ENCODE results near the gene SEC14L5. TPM values are rescaled to one million over a fixed set of nuclear protein-coding genes. Genes with fewer than 3 reads are reported as not detected.
A peak's percentile ranks its signal among the peaks of the same experiment; 100 is the strongest.

The SEC14L5 gene
- total and polyA plus RNA-seq, 5 experiments from 2014 or later = not detected

GRCh38 chr16:5015887-5016286 is 57.8 kb downstream of the SEC14L5 start:
- ATAC-seq = no peak
- Mint-ChIP-seq H3K9me3 (no peaks in the 10 kb centered on the region), H3K4me1 (no peaks in the 10 kb centered on the region), H3K27me3 (peaks cover 2 to 7% (median 6%) of the 10 kb centered on the region in 5 donors), H3K27ac (no peak overlapping the region), H3K36me3 (no peaks in the 10 kb centered on the region), H3K4me3 (no peak overlapping the region)
- POLR2A ChIA-PET = no interaction called here
- DNase-seq = no peak

GRCh38 chr16:5016967-5017677 is 59.0 kb downstream of the SEC14L5 start:
- peaks cover 0 to 8% (median 2%) of the 10 kb centered on the region in 5 donors for H3K27me3 Mint-ChIP-seq
- no peaks in the 10 kb centered on the region for H3K36me3 Mint-ChIP-seq
- no peak overlapping the region for H3K27ac Mint-ChIP-seq
- POLR2A ChIA-PET = no interaction called here
- DNase-seq (no peak), ATAC-seq (no peak)
- H3K4me1 Mint-ChIP-seq = no peaks in the 10 kb centered on the region
- no peak overlapping the region for H3K4me3 Mint-ChIP-seq
- no peaks in the 10 kb centered on the region for H3K9me3 Mint-ChIP-seq

DNA sequence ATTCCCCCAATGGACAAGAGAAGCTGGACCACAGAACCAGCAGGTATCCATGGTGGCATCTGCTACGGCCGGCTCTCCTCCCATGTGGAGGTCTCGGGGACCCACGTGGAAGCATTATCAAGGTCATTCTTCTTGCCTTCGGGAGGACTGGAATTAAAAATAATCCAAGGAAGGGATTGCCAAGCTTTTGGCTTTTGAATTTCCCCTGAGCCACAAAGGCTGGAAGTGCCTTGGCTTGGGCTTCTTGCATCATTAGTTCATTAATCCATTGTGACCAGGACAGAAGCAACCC is 59.5 kb downstream of the SEC14L5 start:
- Mint-ChIP-seq H3K36me3 (no peaks in the 10 kb centered on the region), H3K4me1 (no peaks in the 10 kb centered on the region), H3K27me3 (peaks cover 0 to 8% (median 2%) of the 10 kb centered on the region in 5 donors), H3K27ac (no peak overlapping the region), H3K4me3 (no peak overlapping the region), H3K9me3 (no peaks in the 10 kb centered on the region)
- POLR2A ChIA-PET = no interaction called here
- ATAC-seq = no peak
- DNase-seq = no peak

DNA sequence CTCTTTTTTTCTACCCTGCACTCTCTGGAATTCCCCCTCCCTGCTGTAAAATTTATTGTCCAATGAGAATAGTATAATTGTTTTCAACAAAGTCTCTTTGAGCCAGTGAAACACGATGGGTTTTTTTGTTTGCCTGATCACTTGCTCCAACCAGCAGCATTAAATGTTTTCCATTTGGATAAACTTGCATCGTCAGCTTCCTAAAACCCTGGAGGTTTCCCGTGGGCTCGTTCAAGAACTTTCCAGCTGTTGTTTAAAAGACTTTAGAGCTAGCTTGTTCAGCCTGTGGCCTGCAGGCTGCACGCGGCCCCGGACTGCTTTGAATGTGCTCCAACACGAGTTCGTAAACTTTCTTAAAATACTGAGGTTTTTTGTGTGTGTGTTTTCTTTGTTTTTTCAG is 60.7 kb downstream of the SEC14L5 start:
- Mint-ChIP-seq H3K27ac (no peak overlapping the region), H3K27me3 (peaks cover 0 to 8% (median 2%) of the 10 kb centered on the region in 5 donors), H3K4me3 (no peak overlapping the region), H3K4me1 (no peaks in the 10 kb centered on the region), H3K9me3 (no peaks in the 10 kb centered on the region), H3K36me3 (no peaks in the 10 kb centered on the region)
- DNase-seq (no peak), ATAC-seq (no peak)
- POLR2A ChIA-PET = no interaction called here

- POLR2A ChIA-PET = no interaction called here
- Mint-ChIP-seq H3K4me3 (no peak overlapping the region), H3K27ac (no peak overlapping the region), H3K9me3 (no peaks in the 10 kb centered on the region), H3K4me1 (no peaks in the 10 kb centered on the region), H3K27me3 (peaks cover 0 to 8% (median 2%) of the 10 kb centered on the region in 5 donors), H3K36me3 (no peaks in the 10 kb centered on the region)
- no peak for ATAC-seq
- no peak for DNase-seq
These were observed 61.6 kb downstream of the SEC14L5 start for GRCh38 chr16:5019775-5020174.

DNA sequence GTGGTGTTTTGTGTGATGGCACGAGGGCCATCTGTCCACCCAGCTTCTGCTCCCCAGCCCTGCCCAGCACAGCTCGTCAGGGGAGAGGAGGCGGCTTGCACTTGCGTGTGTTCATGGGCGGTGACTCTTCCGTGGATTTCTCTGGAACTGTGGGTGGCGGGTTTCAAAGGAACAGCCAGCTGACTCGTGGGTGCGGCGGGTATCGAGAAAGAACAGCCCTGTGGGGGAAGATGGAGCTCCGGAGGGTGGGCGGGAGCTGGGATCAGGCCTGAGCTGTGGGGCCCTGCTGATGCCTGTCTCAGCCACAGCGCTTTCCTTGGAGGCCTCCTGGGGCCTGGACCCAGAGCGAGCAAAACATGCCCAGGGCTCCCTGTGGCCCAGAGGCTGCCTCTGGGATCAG is 62.4 kb downstream of the SEC14L5 start:
- no peaks in the 10 kb centered on the region for H3K9me3 Mint-ChIP-seq
- H3K36me3 Mint-ChIP-seq = peaks cover 0 to 2% (median 0%) of the 10 kb centered on the region in 3 donors
- peaks cover 0 to 8% (median 2%) of the 10 kb centered on the region in 5 donors for H3K27me3 Mint-ChIP-seq
- no peak for DNase-seq
- H3K4me3 Mint-ChIP-seq = no peak overlapping the region
- POLR2A ChIA-PET = no interaction called here
- H3K4me1 Mint-ChIP-seq = no peaks in the 10 kb centered on the region
- ATAC-seq = no peak
- H3K27ac Mint-ChIP-seq = no peak overlapping the region

- no peak overlapping the region for H3K27ac Mint-ChIP-seq
- POLR2A ChIA-PET = no interaction called here
- H3K36me3 Mint-ChIP-seq = peaks cover 0 to 7% (median 0%) of the 10 kb centered on the region in 3 donors
- H3K4me1 Mint-ChIP-seq = no peaks in the 10 kb centered on the region
- no peaks in the 10 kb centered on the region for H3K9me3 Mint-ChIP-seq
- H3K27me3 Mint-ChIP-seq = peaks cover 0 to 8% (median 2%) of the 10 kb centered on the region in 5 donors
- DNase-seq = no peak
- H3K4me3 Mint-ChIP-seq = no peak overlapping the region
- ATAC-seq = no peak
These were observed 64.4 kb downstream of the SEC14L5 start for GRCh38 chr16:5022521-5022920.

DNA sequence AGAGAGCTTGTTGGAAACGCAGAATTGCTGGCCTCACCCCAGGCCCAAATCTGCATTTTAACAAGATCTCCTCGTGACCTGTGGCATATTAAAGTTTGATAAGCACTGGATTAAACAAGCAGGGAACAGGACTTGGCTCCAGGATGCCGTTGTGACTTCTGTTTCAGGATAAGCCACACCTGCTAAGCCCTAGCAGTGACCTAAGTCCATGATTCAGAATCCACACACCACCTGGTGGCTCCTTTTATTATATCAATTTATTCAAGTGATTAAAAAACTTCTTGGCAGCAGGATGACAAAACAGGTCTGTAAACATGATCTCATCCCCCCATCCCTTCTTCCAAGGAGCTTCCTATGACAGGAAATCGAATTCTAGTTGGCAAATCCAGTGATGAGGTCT is 66.5 kb downstream of the SEC14L5 start:
- POLR2A ChIA-PET = no interaction called here
- H3K9me3 Mint-ChIP-seq = no peaks in the 10 kb centered on the region
- no peak for DNase-seq
- H3K27ac Mint-ChIP-seq = peak overlapping the region in 1 of 10 donors; percentile 24
- peaks cover 0 to 20% (median 0%) of the 10 kb centered on the region in 3 donors for H3K36me3 Mint-ChIP-seq
- ATAC-seq = no peak
- H3K4me1 Mint-ChIP-seq = peaks cover 0 to 4% (median under 1%) of the 10 kb centered on the region in 4 donors
- peaks cover 0 to 7% (median 2%) of the 10 kb centered on the region in 5 donors for H3K27me3 Mint-ChIP-seq
- H3K4me3 Mint-ChIP-seq = no peak overlapping the region

GRCh38 chr16:5025171-5025632 is 67.1 kb downstream of the SEC14L5 start:
- ATAC-seq = no peak

DNA sequence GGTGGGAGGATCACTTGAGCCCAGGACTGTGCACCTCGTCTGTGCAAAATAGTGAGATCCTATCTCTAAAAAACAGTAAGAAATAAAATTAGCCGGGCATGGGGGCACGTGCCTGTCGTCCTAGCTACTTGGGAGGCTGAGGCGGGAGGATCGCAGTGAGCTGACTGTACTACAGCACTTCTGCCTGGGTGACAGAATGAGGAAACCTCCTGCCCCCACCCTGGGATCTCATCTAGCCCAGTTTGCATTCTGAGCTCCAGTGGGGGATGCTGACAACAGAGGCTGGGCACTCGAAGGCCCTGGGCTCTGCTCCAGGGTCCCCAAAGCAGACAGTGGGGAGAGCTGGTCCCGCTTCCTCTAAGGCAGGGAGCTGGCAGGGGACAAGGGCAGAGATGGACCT is 68.5 kb downstream of the SEC14L5 start:
- POLR2A ChIA-PET = no interaction called here
- Mint-ChIP-seq H3K27ac (no peak overlapping the region), H3K4me3 (no peak overlapping the region), H3K4me1 (peaks cover 0 to 5% (median under 1%) of the 10 kb centered on the region in 4 donors), H3K9me3 (no peaks in the 10 kb centered on the region), H3K36me3 (peaks cover 0 to 32% (median 0%) of the 10 kb centered on the region in 3 donors), H3K27me3 (peaks cover 0 to 2% (median 0%) of the 10 kb centered on the region in 5 donors)
- ATAC-seq (no peak), DNase-seq (no peak)

More at GRCh38 chr16:5025171-5025632, 67.1 kb downstream of the SEC14L5 start:
- Mint-ChIP-seq H3K4me3 (no peak overlapping the region), H3K4me1 (peaks cover 0 to 4% (median under 1%) of the 10 kb centered on the region in 4 donors), H3K9me3 (no peaks in the 10 kb centered on the region), H3K27ac (no peak overlapping the region), H3K36me3 (peaks cover 0 to 22% (median 0%) of the 10 kb centered on the region in 3 donors), H3K27me3 (peaks cover 0 to 3% (median 0%) of the 10 kb centered on the region in 5 donors)
- POLR2A ChIA-PET = no interaction called here
- peak in 1 of 10 donors; percentile 5 for DNase-seq

GRCh38 chr16:5027086-5027485 is 69.0 kb downstream of the SEC14L5 start:
- POLR2A ChIA-PET = no interaction called here
- no peak overlapping the region for H3K4me3 Mint-ChIP-seq
- DNase-seq = no peak
- H3K4me1 Mint-ChIP-seq = peaks cover 0 to 9% (median 2%) of the 10 kb centered on the region in 4 donors
- no peak for ATAC-seq
- H3K27me3 Mint-ChIP-seq = peaks cover 0 to under 1% (median 0%) of the 10 kb centered on the region in 5 donors
- no peak overlapping the region for H3K27ac Mint-ChIP-seq
- H3K9me3 Mint-ChIP-seq = no peaks in the 10 kb centered on the region
- peaks cover 0 to 35% (median 0%) of the 10 kb centered on the region in 3 donors for H3K36me3 Mint-ChIP-seq

GRCh38 chr16:5027575-5028235 is 69.6 kb downstream of the SEC14L5 start:
- DNase-seq = no peak
- Mint-ChIP-seq H3K27me3 (no peaks in the 10 kb centered on the region), H3K4me3 (no peak overlapping the region), H3K27ac (peak overlapping the region in 1 of 10 donors; percentile 34), H3K4me1 (peaks cover 3 to 13% (median 5%) of the 10 kb centered on the region in 4 donors), H3K9me3 (no peaks in the 10 kb centered on the region), H3K36me3 (peaks cover 0 to 35% (median 0%) of the 10 kb centered on the region in 3 donors)
- POLR2A ChIA-PET = no interaction called here
- no peak for ATAC-seq

DNA sequence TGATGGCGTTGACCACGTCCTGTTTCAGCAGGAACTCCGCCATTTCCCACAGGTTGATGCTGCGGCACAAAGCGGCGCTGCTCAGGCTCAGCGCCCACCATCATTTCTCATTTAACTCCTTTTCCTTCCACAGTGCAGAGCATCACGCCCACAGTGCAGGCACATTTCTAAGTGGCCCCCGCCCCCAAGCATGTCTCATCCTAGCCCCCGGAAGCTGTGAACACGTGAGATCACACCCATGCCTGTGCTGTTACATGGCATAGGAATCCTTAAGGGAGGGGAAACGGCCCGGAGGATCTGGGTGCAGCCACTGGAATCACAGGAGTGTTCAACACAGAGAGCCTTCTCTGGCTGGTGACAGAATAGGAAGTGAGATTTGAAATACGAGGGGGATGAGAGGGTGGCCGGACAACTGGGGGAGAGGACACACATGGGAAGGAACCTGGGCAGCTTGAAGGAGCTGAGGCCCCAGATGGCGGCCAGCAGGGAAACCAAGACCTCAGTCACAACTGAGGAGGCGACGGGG is 70.9 kb downstream of the SEC14L5 start:
- no peaks in the 10 kb centered on the region for H3K27me3 Mint-ChIP-seq
- H3K36me3 Mint-ChIP-seq = peaks cover 0 to 35% (median 0%) of the 10 kb centered on the region in 3 donors
- no peak overlapping the region for H3K4me3 Mint-ChIP-seq
- H3K27ac Mint-ChIP-seq = peak overlapping the region in 2 of 10 donors; percentile 53 to 92
- DNase-seq (no peak), ATAC-seq (no peak)
- POLR2A ChIA-PET = no interaction called here
- H3K9me3 Mint-ChIP-seq = no peaks in the 10 kb centered on the region
- H3K4me1 Mint-ChIP-seq = peaks cover 6 to 19% (median 11%) of the 10 kb centered on the region in 4 donors
